Measurements from ENCODE around the gene CCM2. TPM values are rescaled to one million over a fixed set of nuclear protein-coding genes. Genes with fewer than 3 reads are reported as not detected.

The CCM2 gene
- polyA plus RNA-seq (2013): 25.9 and 26.5 TPM in 2 replicates

GRCh38 chr7:45000093-45001032, at the start of gene CCM2:
Gene CCM2, plus strand, starts transcription at chr7:45000201. Its CDS starts 133 bp downstream, at chr7:45000334.
- peaks cover 7% of the 10 kb centered on the region for H3K79me1 ChIP-seq (ENCODE audit: low read length)
- H3K9me3 ChIP-seq (ENCODE audit: insufficient read depth, low read depth, low read length): no peaks in the 10 kb centered on the region
- WGBS (ENCODE audit: extremely low coverage, insufficient coverage, insufficient read length): no CpG with 5 or more reads among the region's 77 CpGs
- peak; percentile 18 to 45 for DNase-seq
- H3K79me2 ChIP-seq (ENCODE audit: control insufficient read depth, insufficient read depth, low read length, poor library complexity): peaks cover 14% of the 10 kb centered on the region
- peak within 1 kb of the TSS; percentile 88 for H3K9ac ChIP-seq (ENCODE audit: low read length)
- H3K23ac ChIP-seq (ENCODE audit: low read length): no peak within 1 kb of the TSS
- peak within 1 kb of the TSS; percentile 96 for H3K4ac ChIP-seq (ENCODE audit: low read depth, low read length)
- no peaks in the 10 kb centered on the region for H3K27me3 ChIP-seq (ENCODE audit: insufficient read depth, low read length)
- peak within 1 kb of the TSS; percentile 91 for H4K8ac ChIP-seq (ENCODE audit: low read depth, low read length)
- peak within 1 kb of the TSS; percentile 90 for H3K27ac ChIP-seq (ENCODE audit: low read depth, low read length)
- peaks cover 3 to 5% of the 10 kb centered on the region in 2 experiments for H3K4me1 ChIP-seq (ENCODE audit: control insufficient read depth in 1 of 2, insufficient read depth in 2 of 2, low read length in 2 of 2)
- H3K36me3 ChIP-seq (ENCODE audit: control insufficient read depth in 1 of 2, insufficient read depth in 2 of 2, low read length in 2 of 2): peaks cover 0 to 3% of the 10 kb centered on the region in 2 experiments
- H2BK5ac ChIP-seq (ENCODE audit: low read depth, low read length, poor library complexity): peak within 1 kb of the TSS; percentile 93
- H3K4me3 ChIP-seq (ENCODE audit: low read depth, low read length): peak within 1 kb of the TSS; percentile 80
- peak within 1 kb of the TSS; percentile 96 for H3K14ac ChIP-seq (ENCODE audit: low read length)
- H3K18ac ChIP-seq (ENCODE audit: low read length): peak within 1 kb of the TSS; percentile 97
- H2BK120ac ChIP-seq (ENCODE audit: insufficient read depth, low read length, poor library complexity): peak within 1 kb of the TSS; percentile 87
- peak within 1 kb of the TSS; percentile 81 for H2AFZ ChIP-seq (ENCODE audit: insufficient read depth, low read length, poor library complexity)
- H4K91ac ChIP-seq (ENCODE audit: low read depth, low read length): peak within 1 kb of the TSS; percentile 89
- H3K4me2 ChIP-seq (ENCODE audit: low read length): peak within 1 kb of the TSS; percentile 86
- H2AK5ac ChIP-seq (ENCODE audit: low read length): peak within 1 kb of the TSS; percentile 93
- peak within 1 kb of the TSS; percentile 87 for H2BK12ac ChIP-seq (ENCODE audit: low read length)
- H4K12ac ChIP-seq (ENCODE audit: low read depth, low read length): peak within 1 kb of the TSS; percentile 95

- Histone ChIP-seq H3K79me2 (ENCODE audit: control insufficient read depth, insufficient read depth, low read length, poor library complexity) (no peaks in the 10 kb centered on the region), H3K27me3 (ENCODE audit: insufficient read depth, low read length) (no peaks in the 10 kb centered on the region), H3K14ac (ENCODE audit: low read length) (no peak overlapping the region), H3K9me3 (ENCODE audit: insufficient read depth, low read depth, low read length) (peaks cover 1% of the 10 kb centered on the region), H4K12ac (ENCODE audit: low read depth, low read length) (no peak overlapping the region), H2AK5ac (ENCODE audit: low read length) (no peak overlapping the region), H3K4ac (ENCODE audit: low read depth, low read length) (no peak overlapping the region), H2BK120ac (ENCODE audit: insufficient read depth, low read length, poor library complexity) (no peak overlapping the region), H2BK12ac (ENCODE audit: low read length) (no peak overlapping the region), H3K9ac (ENCODE audit: low read length) (no peak overlapping the region), H3K4me1 (ENCODE audit: control insufficient read depth in 1 of 2, insufficient read depth in 2 of 2, low read length in 2 of 2) (no peaks in the 10 kb centered on the region), H4K91ac (ENCODE audit: low read depth, low read length) (no peak overlapping the region), H2BK5ac (ENCODE audit: low read depth, low read length, poor library complexity) (no peak overlapping the region), H3K4me2 (ENCODE audit: low read length) (no peak overlapping the region), H3K27ac (ENCODE audit: low read depth, low read length) (no peak overlapping the region), H4K8ac (ENCODE audit: low read depth, low read length) (no peak overlapping the region), H3K23ac (ENCODE audit: low read length) (no peak overlapping the region), H3K18ac (ENCODE audit: low read length) (no peak overlapping the region), H3K4me3 (ENCODE audit: low read depth, low read length) (no peak overlapping the region), H3K79me1 (ENCODE audit: low read length) (no peaks in the 10 kb centered on the region), H3K36me3 (ENCODE audit: control insufficient read depth in 1 of 2, insufficient read depth in 2 of 2, low read length in 2 of 2) (no peaks in the 10 kb centered on the region), H2AFZ (ENCODE audit: insufficient read depth, low read length, poor library complexity) (no peak overlapping the region)
- WGBS (ENCODE audit: extremely low coverage, insufficient coverage, insufficient read length): no CpG with 5 or more reads among the region's 2 CpGs
- peak in 1 of 2 donors; percentile 31 for DNase-seq
Measured at GRCh38 chr7:44953156-44953555, 46.8 kb upstream of the CCM2 start.

- Histone ChIP-seq H4K12ac (ENCODE audit: low read depth, low read length) (no peak overlapping the region), H3K14ac (ENCODE audit: low read length) (no peak overlapping the region), H3K79me1 (ENCODE audit: low read length) (no peaks in the 10 kb centered on the region), H3K9ac (ENCODE audit: low read length) (peak overlapping the region; percentile 26), H2BK5ac (ENCODE audit: low read depth, low read length, poor library complexity) (no peak overlapping the region), H3K79me2 (ENCODE audit: control insufficient read depth, insufficient read depth, low read length, poor library complexity) (no peaks in the 10 kb centered on the region), H3K27ac (ENCODE audit: low read depth, low read length) (no peak overlapping the region), H2AFZ (ENCODE audit: insufficient read depth, low read length, poor library complexity) (no peak overlapping the region), H3K4ac (ENCODE audit: low read depth, low read length) (no peak overlapping the region), H3K4me3 (ENCODE audit: low read depth, low read length) (no peak overlapping the region), H4K8ac (ENCODE audit: low read depth, low read length) (no peak overlapping the region), H3K23ac (ENCODE audit: low read length) (no peak overlapping the region), H3K9me3 (ENCODE audit: insufficient read depth, low read depth, low read length) (peaks cover 3% of the 10 kb centered on the region), H2BK120ac (ENCODE audit: insufficient read depth, low read length, poor library complexity) (no peak overlapping the region), H3K18ac (ENCODE audit: low read length) (no peak overlapping the region), H4K91ac (ENCODE audit: low read depth, low read length) (no peak overlapping the region), H3K36me3 (ENCODE audit: control insufficient read depth in 1 of 2, insufficient read depth in 2 of 2, low read length in 2 of 2) (no peaks in the 10 kb centered on the region), H2AK5ac (ENCODE audit: low read length) (no peak overlapping the region), H2BK12ac (ENCODE audit: low read length) (no peak overlapping the region), H3K4me1 (ENCODE audit: control insufficient read depth in 1 of 2, insufficient read depth in 2 of 2, low read length in 2 of 2) (no peaks in the 10 kb centered on the region), H3K4me2 (ENCODE audit: low read length) (no peak overlapping the region), H3K27me3 (ENCODE audit: insufficient read depth, low read length) (no peaks in the 10 kb centered on the region)
- no CpG with 5 or more reads among the region's 2 CpGs for WGBS (ENCODE audit: extremely low coverage, insufficient coverage, insufficient read length)
- no peak for DNase-seq
Measured at GRCh38 chr7:44955733-44956132, 44.3 kb upstream of the CCM2 start.

GRCh38 chr7:44956157-44956766, 43.7 kb upstream of the CCM2 start:
- no peaks in the 10 kb centered on the region for H3K79me1 ChIP-seq (ENCODE audit: low read length)
- H3K4ac ChIP-seq (ENCODE audit: low read depth, low read length): no peak overlapping the region
- no peaks in the 10 kb centered on the region for H3K79me2 ChIP-seq (ENCODE audit: control insufficient read depth, insufficient read depth, low read length, poor library complexity)
- H4K12ac ChIP-seq (ENCODE audit: low read depth, low read length): no peak overlapping the region
- no peaks in the 10 kb centered on the region for H3K4me1 ChIP-seq (ENCODE audit: control insufficient read depth in 1 of 2, insufficient read depth in 2 of 2, low read length in 2 of 2)
- H2BK120ac ChIP-seq (ENCODE audit: insufficient read depth, low read length, poor library complexity): no peak overlapping the region
- no peak overlapping the region for H3K14ac ChIP-seq (ENCODE audit: low read length)
- H2AFZ ChIP-seq (ENCODE audit: insufficient read depth, low read length, poor library complexity): no peak overlapping the region
- no peak overlapping the region for H3K27ac ChIP-seq (ENCODE audit: low read depth, low read length)
- H3K4me2 ChIP-seq (ENCODE audit: low read length): no peak overlapping the region
- no peak overlapping the region for H3K18ac ChIP-seq (ENCODE audit: low read length)
- no peak overlapping the region for H3K9ac ChIP-seq (ENCODE audit: low read length)
- H3K27me3 ChIP-seq (ENCODE audit: insufficient read depth, low read length): no peaks in the 10 kb centered on the region
- H2AK5ac ChIP-seq (ENCODE audit: low read length): no peak overlapping the region
- no peak overlapping the region for H4K91ac ChIP-seq (ENCODE audit: low read depth, low read length)
- H3K36me3 ChIP-seq (ENCODE audit: control insufficient read depth in 1 of 2, insufficient read depth in 2 of 2, low read length in 2 of 2): no peaks in the 10 kb centered on the region
- no peak overlapping the region for H2BK12ac ChIP-seq (ENCODE audit: low read length)
- DNase-seq: no peak
- H4K8ac ChIP-seq (ENCODE audit: low read depth, low read length): no peak overlapping the region
- H3K23ac ChIP-seq (ENCODE audit: low read length): no peak overlapping the region
- peaks cover 3% of the 10 kb centered on the region for H3K9me3 ChIP-seq (ENCODE audit: insufficient read depth, low read depth, low read length)
- no peak overlapping the region for H3K4me3 ChIP-seq (ENCODE audit: low read depth, low read length)
- no CpG with 5 or more reads among the region's 10 CpGs for WGBS (ENCODE audit: extremely low coverage, insufficient coverage, insufficient read length)
- H2BK5ac ChIP-seq (ENCODE audit: low read depth, low read length, poor library complexity): no peak overlapping the region

Data from trophoblast cell (in vitro differentiated cells and primary cell).